ENCODE results near the gene SMIM32. TPM values are rescaled to one million over a fixed set of nuclear protein-coding genes. Genes with fewer than 3 reads are reported as not detected.
A peak's percentile ranks its signal among the peaks of the same experiment; 100 is the strongest.

The SMIM32 gene
- total RNA-seq, 6 donors from 2014 or later = not detected

DNA sequence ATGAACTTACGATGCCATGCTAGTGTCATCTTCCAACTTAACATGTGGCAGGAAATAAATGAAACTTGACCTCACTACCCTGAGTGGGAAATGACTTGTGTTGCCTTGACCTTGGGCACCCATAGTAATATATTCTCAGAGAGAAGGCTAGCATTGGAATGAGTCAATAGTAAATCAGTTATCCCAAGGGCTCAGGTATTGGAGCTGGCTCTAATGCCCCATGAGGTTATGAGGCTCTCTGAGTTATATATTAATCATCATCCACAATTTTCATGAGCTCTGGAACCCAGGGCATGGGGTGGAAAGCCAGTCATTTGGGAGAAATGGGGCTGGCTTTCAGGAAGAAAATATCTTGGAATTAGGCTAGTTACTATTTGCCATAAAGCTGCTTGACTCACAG, 42.4 kb upstream of the SMIM32 start:
- TF ChIP-seq POLR2A (IDR thresholded peaks at IDR 0.05) (no peak), POLR2AphosphoS5 (IDR thresholded peaks at IDR 0.05) (no peak), EP300 (IDR thresholded peaks at IDR 0.05) (no peak)
- TF ChIP-seq, protein P1, sequence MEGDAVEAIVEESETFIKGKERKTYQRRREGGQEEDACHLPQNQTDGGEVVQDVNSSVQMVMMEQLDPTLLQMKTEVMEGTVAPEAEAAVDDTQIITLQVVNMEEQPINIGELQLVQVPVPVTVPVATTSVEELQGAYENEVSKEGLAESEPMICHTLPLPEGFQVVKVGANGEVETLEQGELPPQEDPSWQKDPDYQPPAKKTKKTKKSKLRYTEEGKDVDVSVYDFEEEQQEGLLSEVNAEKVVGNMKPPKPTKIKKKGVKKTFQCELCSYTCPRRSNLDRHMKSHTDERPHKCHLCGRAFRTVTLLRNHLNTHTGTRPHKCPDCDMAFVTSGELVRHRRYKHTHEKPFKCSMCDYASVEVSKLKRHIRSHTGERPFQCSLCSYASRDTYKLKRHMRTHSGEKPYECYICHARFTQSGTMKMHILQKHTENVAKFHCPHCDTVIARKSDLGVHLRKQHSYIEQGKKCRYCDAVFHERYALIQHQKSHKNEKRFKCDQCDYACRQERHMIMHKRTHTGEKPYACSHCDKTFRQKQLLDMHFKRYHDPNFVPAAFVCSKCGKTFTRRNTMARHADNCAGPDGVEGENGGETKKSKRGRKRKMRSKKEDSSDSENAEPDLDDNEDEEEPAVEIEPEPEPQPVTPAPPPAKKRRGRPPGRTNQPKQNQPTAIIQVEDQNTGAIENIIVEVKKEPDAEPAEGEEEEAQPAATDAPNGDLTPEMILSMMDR (IDR thresholded peaks at IDR 0.05) = no peak
- WGBS, 2 donors = 0 to 31% methylated on average over 1 of the region's 1 CpG
- no peak for DNase-seq
- no peak for ATAC-seq (ENCODE audit: low FRiP score in 2 of 2)
- Histone ChIP-seq H3K36me3 (no peaks in the 10 kb centered on the region), H3K4me1 (no peaks in the 10 kb centered on the region), H3K27me3 (no peaks in the 10 kb centered on the region), H3K9me3 (no peaks in the 10 kb centered on the region), H3K27ac (no peak overlapping the region), H3K4me3 (no peak overlapping the region)

DNA sequence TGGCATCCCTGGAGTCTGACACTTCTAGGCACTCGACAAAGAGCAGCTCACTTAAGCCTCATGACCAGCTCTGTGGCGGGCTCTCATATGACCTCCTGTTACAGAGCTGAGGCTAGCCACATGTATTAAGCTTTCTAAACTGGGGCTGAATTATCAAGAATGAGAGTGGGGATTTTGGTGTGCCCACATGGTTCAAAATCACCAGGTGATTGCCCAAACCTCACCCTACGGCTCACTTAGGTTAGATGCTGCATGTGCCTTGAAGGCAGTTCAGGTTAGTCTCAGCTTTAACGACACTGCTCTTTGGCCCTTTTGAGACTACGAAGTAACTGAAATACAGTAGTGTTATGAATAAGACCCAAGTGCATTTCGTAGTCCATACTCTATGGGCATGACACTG, 39.4 kb upstream of the SMIM32 start:
- H3K27me3 ChIP-seq = no peaks in the 10 kb centered on the region
- H3K4me3 ChIP-seq = no peak overlapping the region
- H3K27ac ChIP-seq = no peak overlapping the region
- no peaks in the 10 kb centered on the region for H3K36me3 ChIP-seq
- DNase-seq (no peak), ATAC-seq (ENCODE audit: low FRiP score in 2 of 2) (no peak)
- TF ChIP-seq, protein P1 (IDR thresholded peaks at IDR 0.05) = no peak
- TF ChIP-seq EP300 (IDR thresholded peaks at IDR 0.05) (no peak), POLR2A (IDR thresholded peaks at IDR 0.05) (no peak), POLR2AphosphoS5 (IDR thresholded peaks at IDR 0.05) (no peak)
- no peaks in the 10 kb centered on the region for H3K4me1 ChIP-seq
- H3K9me3 ChIP-seq = no peaks in the 10 kb centered on the region
- WGBS, 2 donors = 88 to 91% methylated on average over 6 of the region's 6 CpGs

DNA sequence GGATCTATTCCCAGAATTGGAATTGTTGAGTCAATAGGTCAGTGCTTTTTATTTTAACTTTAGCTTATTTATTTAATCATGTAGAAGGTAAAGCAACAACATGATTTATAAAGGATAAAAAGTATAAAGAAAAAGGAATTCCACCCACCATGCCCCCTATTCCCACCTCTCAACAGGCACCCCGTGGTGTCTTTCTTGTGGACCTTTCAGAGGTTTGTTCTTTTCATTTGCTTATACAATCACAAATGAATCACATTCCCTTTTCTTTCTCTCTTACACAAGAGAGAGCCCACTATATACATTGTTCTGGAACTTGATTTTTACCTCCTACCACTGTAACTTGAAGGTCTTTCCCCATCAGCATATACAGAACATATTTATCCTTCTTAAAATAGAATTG, 37.2 kb upstream of the SMIM32 start:
- ATAC-seq (ENCODE audit: low FRiP score in 2 of 2) (no peak), DNase-seq (no peak)
- Histone ChIP-seq H3K9me3 (no peaks in the 10 kb centered on the region), H3K27me3 (no peaks in the 10 kb centered on the region), H3K27ac (no peak overlapping the region), H3K4me1 (no peaks in the 10 kb centered on the region), H3K36me3 (no peaks in the 10 kb centered on the region), H3K4me3 (no peak overlapping the region)
- WGBS, 2 donors = 21 to 51% methylated on average over 1 of the region's 1 CpG
- TF ChIP-seq POLR2A (IDR thresholded peaks at IDR 0.05) (no peak), EP300 (IDR thresholded peaks at IDR 0.05) (no peak), POLR2AphosphoS5 (IDR thresholded peaks at IDR 0.05) (no peak)
- TF ChIP-seq, protein P1 (IDR thresholded peaks at IDR 0.05) = no peak

DNA sequence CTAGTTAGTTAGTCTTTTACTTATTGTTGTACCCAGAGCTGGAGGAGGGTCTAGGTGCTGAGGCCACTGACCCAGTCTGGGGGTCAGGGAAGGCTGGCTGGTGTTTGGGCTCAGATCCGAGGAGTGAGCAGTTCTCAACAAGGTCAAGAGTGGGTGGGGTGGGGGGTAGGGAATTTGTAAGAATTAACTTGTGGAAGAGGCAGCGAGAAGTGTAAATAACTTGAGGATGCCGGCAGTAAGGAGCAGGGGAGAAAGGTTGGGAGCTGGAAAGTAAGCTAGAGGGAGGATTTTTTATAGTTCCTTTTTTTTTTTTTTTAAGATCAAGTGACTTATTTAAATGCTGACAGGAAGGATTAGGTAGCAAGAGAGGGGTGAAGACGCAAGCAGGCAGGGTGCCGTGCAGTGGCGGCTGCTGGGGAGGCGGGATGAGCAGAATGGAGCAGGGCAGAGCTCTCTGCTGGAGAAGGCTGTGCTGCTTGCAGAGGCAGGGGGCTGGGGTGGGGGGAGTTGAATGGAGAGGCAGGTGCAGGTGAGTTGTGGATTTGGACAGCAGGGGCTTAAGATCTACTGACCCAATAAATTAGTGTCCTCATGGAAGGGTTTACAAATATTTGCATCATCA, 35.3 kb upstream of the SMIM32 start:
- H3K36me3 ChIP-seq = no peaks in the 10 kb centered on the region
- H3K4me3 ChIP-seq = no peak overlapping the region
- H3K4me1 ChIP-seq = no peaks in the 10 kb centered on the region
- 17 to 33% methylated on average over 7 of the region's 7 CpGs for WGBS, 2 donors
- no peaks in the 10 kb centered on the region for H3K9me3 ChIP-seq
- no peak overlapping the region for H3K27ac ChIP-seq
- H3K27me3 ChIP-seq = no peaks in the 10 kb centered on the region
- DNase-seq (peak in 1 of 2 donors; percentile 45), ATAC-seq (ENCODE audit: low FRiP score in 2 of 2) (no peak)
- TF ChIP-seq POLR2AphosphoS5 (IDR thresholded peaks at IDR 0.05) (no peak), POLR2A (IDR thresholded peaks at IDR 0.05) (no peak), EP300 (IDR thresholded peaks at IDR 0.05) (no peak)
- TF ChIP-seq, protein P1 (IDR thresholded peaks at IDR 0.05) = no peak

DNA sequence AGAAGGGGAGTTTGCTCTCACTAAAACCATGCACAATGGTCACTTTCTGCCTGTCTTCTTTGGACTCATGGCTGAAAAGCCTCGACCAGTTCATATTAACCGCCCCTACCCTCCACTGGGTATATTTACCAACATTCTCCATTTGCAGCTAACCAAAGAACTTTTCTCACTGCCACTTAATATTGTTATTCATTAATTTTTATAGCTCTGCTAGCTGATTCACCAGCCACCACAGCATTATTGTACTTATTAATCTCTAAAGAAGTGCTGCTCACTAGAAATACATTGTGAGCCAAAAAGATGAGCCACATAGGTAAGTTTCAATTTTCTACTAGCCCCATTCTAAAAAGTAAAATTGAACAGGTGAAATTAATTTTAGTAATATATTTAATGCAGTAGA, 33.4 kb upstream of the SMIM32 start:
- 56 to 81% methylated on average over 2 of the region's 2 CpGs for WGBS, 2 donors
- Histone ChIP-seq H3K27ac (no peak overlapping the region), H3K9me3 (peaks cover 0 to 2% (median 0%) of the 10 kb centered on the region in 4 donors), H3K4me1 (no peaks in the 10 kb centered on the region), H3K27me3 (no peaks in the 10 kb centered on the region), H3K36me3 (no peaks in the 10 kb centered on the region), H3K4me3 (no peak overlapping the region)
- TF ChIP-seq, protein P1 (IDR thresholded peaks at IDR 0.05) = no peak
- TF ChIP-seq POLR2AphosphoS5 (IDR thresholded peaks at IDR 0.05) = no peak
- TF ChIP-seq EP300 (IDR thresholded peaks at IDR 0.05) = no peak
- TF ChIP-seq POLR2A (IDR thresholded peaks at IDR 0.05) = no peak
- ATAC-seq (ENCODE audit: low FRiP score in 2 of 2) (no peak), DNase-seq (no peak)

All from upper lobe of left lung (tissue), 6 donors.